D721Med (cell line): ENCODE results near the gene CES4A.

Experiments used
- DNase-seq: peaks from one replicate; pipeline ENCODE4 v3.0.0; 2011; ENCODE audit warnings: low spot score; ENCODE audit not compliant: insufficient read length
- FAIRE-seq: peaks from 2 replicates; lab custom pipeline; 2011; peaks lifted over from hg19 to GRCh38; lab: Jason Lieb, UNC
- TF ChIP-seq, protein P1 (sequence below): IDR thresholded peaks from 2 replicates; pipeline ENCODE4 v1.5.1; 2012; ENCODE audit warnings: mild to moderate bottlenecking, control low read depth; ENCODE audit not compliant: insufficient read depth; ENCODE audit errors: missing control alignments

Gene CES4A

DNA sequence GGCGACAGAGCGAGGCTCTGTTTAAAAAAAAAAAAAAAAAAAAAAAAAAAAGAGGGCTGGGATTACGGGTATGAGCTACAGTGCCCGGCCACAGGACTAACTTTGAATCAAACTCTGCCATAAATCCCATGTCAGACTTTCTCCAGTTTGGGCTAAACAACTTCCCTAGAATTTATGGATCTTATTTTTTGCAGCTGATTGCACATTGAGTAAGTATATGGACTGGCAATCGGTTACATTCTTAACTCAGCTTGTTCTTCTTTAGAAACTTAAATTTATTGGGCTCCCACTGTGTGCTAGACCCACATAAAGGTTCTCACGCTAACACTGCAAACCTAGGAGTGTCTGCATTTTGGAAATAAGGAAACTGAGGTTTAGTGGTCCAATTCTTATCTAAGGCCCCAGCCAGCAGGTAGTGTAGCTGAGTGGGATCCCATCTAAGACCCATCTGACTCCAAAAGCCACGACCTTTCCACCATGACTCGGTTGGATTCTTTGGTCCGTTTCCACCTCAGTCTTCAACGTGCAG is 39.8 kb downstream of the CES4A start:
- FAIRE-seq (no peak), DNase-seq (no peak)

DNA sequence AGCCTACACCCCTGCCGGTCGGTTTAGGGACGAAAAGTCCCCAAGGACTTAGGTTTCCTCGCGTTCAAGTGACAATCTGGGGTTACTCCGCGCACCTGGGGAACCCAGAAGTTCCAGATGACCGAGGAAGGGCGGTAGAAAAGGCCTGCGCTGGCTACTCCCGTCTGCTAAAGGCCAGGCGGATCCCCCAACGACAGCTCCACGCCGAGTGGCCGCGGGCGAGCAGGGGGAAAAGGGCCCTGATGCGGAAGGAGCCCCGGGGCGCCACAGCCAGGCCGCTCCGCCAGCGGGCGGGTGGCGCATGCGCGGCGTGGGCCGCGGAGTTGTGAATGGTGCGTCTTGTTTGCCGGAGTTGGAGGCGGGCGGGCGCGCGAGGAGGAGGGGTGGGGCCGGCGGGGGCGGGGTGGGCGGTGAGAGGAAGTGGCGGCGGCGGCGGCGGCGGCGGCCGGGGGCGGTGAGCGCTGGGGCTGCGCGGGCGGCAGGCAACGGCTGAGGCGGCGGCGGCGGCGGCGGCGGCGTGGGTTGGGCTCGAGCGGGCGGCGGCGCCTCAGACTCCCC is 40.4 kb downstream of the CES4A start, which contains the start of gene CBFB:
Gene CBFB (plus strand): TSS at position 454 of the 558 bp plus-strand sequence. CDS start 259 bp downstream, outside the sequence.
- FAIRE-seq (no peak), DNase-seq (peak; percentile 74)
- TF ChIP-seq, protein P1, sequence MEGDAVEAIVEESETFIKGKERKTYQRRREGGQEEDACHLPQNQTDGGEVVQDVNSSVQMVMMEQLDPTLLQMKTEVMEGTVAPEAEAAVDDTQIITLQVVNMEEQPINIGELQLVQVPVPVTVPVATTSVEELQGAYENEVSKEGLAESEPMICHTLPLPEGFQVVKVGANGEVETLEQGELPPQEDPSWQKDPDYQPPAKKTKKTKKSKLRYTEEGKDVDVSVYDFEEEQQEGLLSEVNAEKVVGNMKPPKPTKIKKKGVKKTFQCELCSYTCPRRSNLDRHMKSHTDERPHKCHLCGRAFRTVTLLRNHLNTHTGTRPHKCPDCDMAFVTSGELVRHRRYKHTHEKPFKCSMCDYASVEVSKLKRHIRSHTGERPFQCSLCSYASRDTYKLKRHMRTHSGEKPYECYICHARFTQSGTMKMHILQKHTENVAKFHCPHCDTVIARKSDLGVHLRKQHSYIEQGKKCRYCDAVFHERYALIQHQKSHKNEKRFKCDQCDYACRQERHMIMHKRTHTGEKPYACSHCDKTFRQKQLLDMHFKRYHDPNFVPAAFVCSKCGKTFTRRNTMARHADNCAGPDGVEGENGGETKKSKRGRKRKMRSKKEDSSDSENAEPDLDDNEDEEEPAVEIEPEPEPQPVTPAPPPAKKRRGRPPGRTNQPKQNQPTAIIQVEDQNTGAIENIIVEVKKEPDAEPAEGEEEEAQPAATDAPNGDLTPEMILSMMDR = no peak

More for the DNA sequence above, 39.8 kb downstream of the CES4A start:
- TF ChIP-seq, protein P1 = no peak

DNA sequence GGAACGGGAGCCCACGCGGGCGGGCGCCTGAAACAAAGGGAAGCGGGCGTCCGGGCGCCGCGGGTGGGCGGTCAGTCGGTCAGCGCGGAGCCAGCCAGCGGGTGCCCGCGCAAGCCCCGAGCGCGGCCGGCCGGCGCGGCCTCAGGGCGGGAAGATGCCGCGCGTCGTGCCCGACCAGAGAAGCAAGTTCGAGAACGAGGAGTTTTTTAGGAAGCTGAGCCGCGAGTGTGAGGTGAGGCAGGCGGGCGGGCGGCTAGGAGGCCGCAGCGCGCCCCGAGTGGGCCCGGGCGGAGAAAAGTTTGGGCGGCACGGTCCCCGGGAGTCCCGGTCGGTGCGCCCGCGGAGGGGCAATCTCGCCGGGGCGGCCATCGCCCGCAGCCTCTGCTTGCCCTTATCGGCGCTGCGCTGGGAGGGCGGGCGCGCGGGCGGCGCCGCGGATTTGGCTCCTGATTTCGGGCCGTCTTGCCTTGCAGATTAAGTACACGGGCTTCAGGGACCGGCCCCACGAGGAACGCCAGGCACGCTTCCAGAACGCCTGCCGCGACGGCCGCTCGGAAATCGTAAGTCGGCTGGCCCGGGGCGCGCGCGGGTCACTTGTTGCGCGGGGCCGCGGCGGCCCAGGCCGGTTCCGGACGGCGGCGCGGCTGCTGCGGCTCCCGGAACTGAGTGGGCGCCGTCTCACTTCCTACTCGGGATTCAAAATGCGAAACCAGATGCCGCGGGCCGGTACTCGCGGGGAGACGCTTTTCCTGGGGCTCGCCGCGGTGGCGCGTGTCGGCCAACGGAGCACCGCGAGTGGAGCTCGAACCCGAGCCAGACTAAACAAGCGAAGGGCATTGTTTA is 41.1 kb downstream of the CES4A start:
- FAIRE-seq = no peak
- no peak for DNase-seq
- TF ChIP-seq, protein P1 = no peak

DNA sequence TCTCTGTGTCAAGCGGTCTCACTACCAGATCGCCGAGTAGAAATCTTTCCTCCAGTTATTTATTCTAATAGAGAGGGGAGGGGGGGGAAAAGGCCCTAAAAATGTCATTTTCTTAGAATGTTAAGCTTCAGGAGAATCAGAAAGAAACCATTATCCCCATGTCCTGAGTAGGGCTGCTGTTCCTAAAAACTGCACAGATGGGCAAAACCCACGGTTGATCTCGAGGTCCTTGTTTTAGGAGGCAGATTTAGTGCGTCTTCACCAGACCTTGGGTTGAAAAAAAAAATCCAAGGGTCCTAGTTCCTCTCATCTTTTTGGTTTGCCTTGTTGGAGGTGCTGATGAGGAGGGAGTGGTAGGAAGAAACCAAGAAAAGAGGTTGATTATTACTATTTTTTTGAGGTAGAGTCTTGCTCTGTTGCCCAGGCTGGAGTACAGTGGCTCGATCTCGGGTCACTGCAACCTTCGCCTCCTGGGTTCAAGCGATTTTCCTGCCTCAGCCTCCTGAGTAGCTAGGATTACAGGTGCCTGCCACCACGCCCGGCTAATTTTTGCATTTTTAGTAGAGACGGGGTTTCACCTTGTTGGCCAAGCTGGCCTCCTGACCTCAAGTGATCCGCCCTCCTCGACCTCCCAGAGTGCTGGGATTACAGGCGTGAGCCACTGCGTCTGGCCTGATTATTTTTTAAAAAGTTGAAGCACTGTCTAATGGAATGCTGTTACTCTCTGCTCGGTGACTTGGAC is 42.0 kb downstream of the CES4A start:
- TF ChIP-seq, protein P1 = no peak
- DNase-seq = no peak
- no peak for FAIRE-seq

DNA sequence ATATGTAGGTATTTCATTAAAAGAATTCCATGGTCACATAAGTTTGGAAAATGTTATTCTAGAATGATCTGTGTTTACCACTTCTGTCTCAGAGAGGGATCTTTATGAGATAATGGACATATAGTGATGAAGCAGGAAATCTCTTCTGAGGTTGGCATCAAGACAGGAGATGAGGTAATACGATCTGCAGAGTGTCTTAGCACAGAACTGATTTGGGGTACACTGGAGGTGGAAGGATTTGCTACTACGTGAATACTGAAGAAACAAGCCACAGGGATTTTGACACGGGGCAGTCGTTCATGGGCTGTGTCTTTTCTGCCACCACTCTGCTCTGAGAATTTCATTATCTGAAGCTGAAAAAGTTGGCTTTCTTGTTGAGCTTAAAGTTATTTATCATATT is 46.1 kb downstream of the CES4A start:
- FAIRE-seq = no peak
- DNase-seq = no peak
- TF ChIP-seq, protein P1 = no peak

DNA sequence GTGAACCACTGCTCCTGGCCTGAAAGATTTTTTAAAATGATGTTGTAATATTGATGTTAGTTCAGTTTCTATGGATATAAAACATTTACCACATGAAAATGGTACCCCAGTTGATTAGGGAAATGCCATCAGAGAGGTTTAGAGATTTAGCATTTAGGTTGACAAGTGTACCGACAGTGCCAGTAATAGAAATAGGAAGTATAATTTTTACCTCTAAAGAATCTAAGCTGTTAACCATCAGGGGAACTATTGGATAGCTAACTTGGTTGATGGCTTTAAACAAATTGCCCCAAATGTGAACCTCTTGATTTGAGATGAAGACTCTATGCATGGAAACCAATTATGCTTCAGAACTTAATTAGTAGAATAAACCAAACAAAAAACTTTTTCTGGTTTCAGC is 47.0 kb downstream of the CES4A start:
- TF ChIP-seq, protein P1 = no peak
- FAIRE-seq (no peak), DNase-seq (no peak)
